Osteoblast (primary cell): ENCODE data around the gene SLC35G3. TPM values are rescaled to one million over a fixed set of nuclear protein-coding genes. Genes with fewer than 3 reads are reported as not detected.
"Not testable (repeated sequence)": the region's sequence is repeated elsewhere in the genome, so short reads cannot be mapped to it uniquely, and the experiment has no call there.

Source experiments
- DNase-seq: peaks from one replicate; pipeline ENCODE4 v3.0.0; 2011; ENCODE audit warnings: low spot score, mixed read lengths; ENCODE audit not compliant: insufficient read length; ENCODE audit errors: missing footprints
- H2AFZ ChIP-seq: 2 replicates; pipeline ENCODE4 v1.6.0; 2011; ENCODE audit warnings: mild to moderate bottlenecking, low read length
- H3K27ac ChIP-seq: 2 replicates; pipeline ENCODE4 v1.5.1; 2011; ENCODE audit warnings: mild to moderate bottlenecking, low read depth, low read length, moderate library complexity
- H3K27me3 ChIP-seq: 2 replicates; pipeline ENCODE4 v1.6.0; 2012; ENCODE audit warnings: mild to moderate bottlenecking, control low read depth, inconsistent platforms, low read length, moderate library complexity; ENCODE audit not compliant: insufficient read depth
- H3K36me3 ChIP-seq: 2 replicates; pipeline ENCODE4 v1.5.1; 2011; ENCODE audit warnings: mild to moderate bottlenecking, low read length, control low read depth, moderate library complexity; ENCODE audit not compliant: insufficient read depth
- H3K4me1 ChIP-seq: 2 replicates; pipeline ENCODE4 v1.5.1; 2011; ENCODE audit warnings: mild to moderate bottlenecking, low read length, control low read depth, moderate library complexity; ENCODE audit not compliant: insufficient read depth
- H3K4me2 ChIP-seq: 2 replicates; pipeline ENCODE4 v1.6.0; 2011; ENCODE audit warnings: mild to moderate bottlenecking, low read length; ENCODE audit not compliant: insufficient read depth
- H3K4me3 ChIP-seq: fragments of 200-600 bp; sonication (generic); 3 replicates; pipeline ENCODE4 v1.5.1; 2012; ENCODE audit warnings: mild to moderate bottlenecking, low read length, inconsistent platforms; ENCODE audit not compliant: insufficient read depth
- H3K79me2 ChIP-seq: 2 replicates; pipeline ENCODE4 v1.6.0; 2012; ENCODE audit warnings: mild to moderate bottlenecking, low read length, control low read depth, inconsistent platforms; ENCODE audit not compliant: insufficient read depth
- H3K9me3 ChIP-seq: 2 replicates; pipeline ENCODE4 v1.5.1; 2011; ENCODE audit warnings: low read depth, low read length, control low read depth
- H4K20me1 ChIP-seq: 2 replicates; pipeline ENCODE4 v1.6.0; 2012; ENCODE audit warnings: mild to moderate bottlenecking, low read length, control low read depth; ENCODE audit not compliant: insufficient read depth
- CTCF ChIP-seq: IDR thresholded peaks from 2 replicates; pipeline ENCODE4 v1.5.1; 2011; ENCODE audit warnings: mild to moderate bottlenecking, low read depth, low read length, moderate library complexity; ENCODE audit errors: extremely low read depth
- total RNA-seq: library from RNA; depleted of rRNA; stranded (reverse); fragments of >200 nt; gene quantifications from 2 replicates; pipeline ENCODE4 v1.2.3, GENCODE V29; 2012

SLC35G3 gene
- total RNA-seq, 1 donor = not detected

GRCh38 chr17:35155246-35155645, 38.9 kb downstream of the SLC35G3 start:
- Histone ChIP-seq H3K79me2 (no peaks in the 10 kb centered on the region), H3K4me1 (no peaks in the 10 kb centered on the region), H2AFZ (no peak overlapping the region), H3K36me3 (no peaks in the 10 kb centered on the region), H4K20me1 (no peaks in the 10 kb centered on the region), H3K9me3 (no peaks in the 10 kb centered on the region), H3K4me2 (no peak overlapping the region), H3K27me3 (peaks cover 7% of the 10 kb centered on the region), H3K4me3 (no peak overlapping the region), H3K27ac (no peak overlapping the region)
- peak; percentile 54 for DNase-seq
- no peak for TF ChIP-seq CTCF

GRCh38 chr17:35154196-35155165, 39.7 kb downstream of the SLC35G3 start:
- DNase-seq = peak; percentile 53
- Histone ChIP-seq H3K79me2 (no peaks in the 10 kb centered on the region), H3K9me3 (no peaks in the 10 kb centered on the region), H3K4me2 (no peak overlapping the region), H4K20me1 (no peaks in the 10 kb centered on the region), H3K27ac (no peak overlapping the region), H3K27me3 (peaks cover 6% of the 10 kb centered on the region), H3K4me3 (no peak overlapping the region), H2AFZ (no peak overlapping the region), H3K36me3 (no peaks in the 10 kb centered on the region), H3K4me1 (no peaks in the 10 kb centered on the region)
- no peak for TF ChIP-seq CTCF

GRCh38 chr17:35152421-35153140, 41.6 kb downstream of the SLC35G3 start:
- Histone ChIP-seq H3K27ac (no peak overlapping the region), H3K4me3 (no peak overlapping the region), H3K9me3 (no peaks in the 10 kb centered on the region), H3K79me2 (no peaks in the 10 kb centered on the region), H3K27me3 (peaks cover 9% of the 10 kb centered on the region), H3K4me1 (no peaks in the 10 kb centered on the region), H4K20me1 (no peaks in the 10 kb centered on the region), H2AFZ (no peak overlapping the region), H3K36me3 (no peaks in the 10 kb centered on the region), H3K4me2 (no peak overlapping the region)
- no peak for TF ChIP-seq CTCF
- peak; percentile 72 for DNase-seq

- H3K27me3 ChIP-seq, H3K9me3 ChIP-seq, H3K79me2 ChIP-seq, H3K4me2 ChIP-seq, H2AFZ ChIP-seq, H4K20me1 ChIP-seq, H3K27ac ChIP-seq, H3K36me3 ChIP-seq, H3K4me1 ChIP-seq, H3K4me3 ChIP-seq: not testable (repeated sequence)
- peak; percentile 30 for DNase-seq
These were observed 43.1 kb downstream of the SLC35G3 start for GRCh38 chr17:35151080-35151479.
